DOHH2 (cell line): ENCODE data around the gene SHB.

Experiments used
- EZH2phosphoT487 ChIP-seq: fragments of 200-600 bp; sonication (generic); IDR thresholded peaks from 2 replicates; pipeline ENCODE4 v1.6.1; 2017; ENCODE audit warnings: borderline replicate concordance, mild to moderate bottlenecking, antibody characterized with exemption, low read length, moderate library complexity, mixed read lengths
- TF ChIP-seq, protein P1 (sequence below): fragments of 200-600 bp; sonication (generic); IDR thresholded peaks from one replicate; pipeline ENCODE4 v1.5.1; 2014; ENCODE audit warnings: antibody characterized with exemption, mild to moderate bottlenecking, low read depth, low read length; ENCODE audit not compliant: poor library complexity, severe bottlenecking

DNA sequence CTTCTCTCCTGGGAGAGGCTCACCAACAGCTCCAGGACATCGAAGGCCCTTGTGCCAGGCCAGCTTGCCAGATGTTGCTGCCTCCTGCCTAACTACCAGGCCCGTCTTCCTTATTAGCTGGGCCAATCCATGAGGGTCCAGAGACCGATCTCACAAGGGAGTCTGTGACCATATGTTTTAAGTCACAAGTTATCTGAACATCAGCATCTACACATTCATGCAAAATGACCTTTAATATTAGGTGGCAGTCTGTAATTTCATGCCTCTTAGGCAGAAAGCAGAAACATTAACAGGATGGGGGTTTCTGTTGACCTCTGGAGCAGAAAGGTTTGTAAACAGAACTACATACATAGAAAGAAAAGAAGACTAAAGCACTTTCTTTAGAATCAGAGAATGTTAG lies 90.0 kb downstream of the SHB start:
- TF ChIP-seq, protein P1, sequence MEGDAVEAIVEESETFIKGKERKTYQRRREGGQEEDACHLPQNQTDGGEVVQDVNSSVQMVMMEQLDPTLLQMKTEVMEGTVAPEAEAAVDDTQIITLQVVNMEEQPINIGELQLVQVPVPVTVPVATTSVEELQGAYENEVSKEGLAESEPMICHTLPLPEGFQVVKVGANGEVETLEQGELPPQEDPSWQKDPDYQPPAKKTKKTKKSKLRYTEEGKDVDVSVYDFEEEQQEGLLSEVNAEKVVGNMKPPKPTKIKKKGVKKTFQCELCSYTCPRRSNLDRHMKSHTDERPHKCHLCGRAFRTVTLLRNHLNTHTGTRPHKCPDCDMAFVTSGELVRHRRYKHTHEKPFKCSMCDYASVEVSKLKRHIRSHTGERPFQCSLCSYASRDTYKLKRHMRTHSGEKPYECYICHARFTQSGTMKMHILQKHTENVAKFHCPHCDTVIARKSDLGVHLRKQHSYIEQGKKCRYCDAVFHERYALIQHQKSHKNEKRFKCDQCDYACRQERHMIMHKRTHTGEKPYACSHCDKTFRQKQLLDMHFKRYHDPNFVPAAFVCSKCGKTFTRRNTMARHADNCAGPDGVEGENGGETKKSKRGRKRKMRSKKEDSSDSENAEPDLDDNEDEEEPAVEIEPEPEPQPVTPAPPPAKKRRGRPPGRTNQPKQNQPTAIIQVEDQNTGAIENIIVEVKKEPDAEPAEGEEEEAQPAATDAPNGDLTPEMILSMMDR = no peak
- TF ChIP-seq EZH2phosphoT487 = no peak
